Ishikawa (cell line): Measurements from ENCODE around the gene KRAS.

Source experiments
- EP300 ChIP-seq: IDR thresholded peaks from 2 replicates; pipeline ENCODE4 v1.6.1; 2012; ENCODE audit warnings: borderline replicate concordance
- TAF1 ChIP-seq: IDR thresholded peaks from 2 replicates; pipeline ENCODE4 v1.6.1; 2012; ENCODE audit warnings: low read depth, mild to moderate bottlenecking
- TCF12 ChIP-seq: IDR thresholded peaks from 2 replicates; pipeline ENCODE4 v1.6.1; 2012; ENCODE audit warnings: low read depth
- YY1 ChIP-seq: IDR thresholded peaks from 2 replicates; pipeline ENCODE4 v1.6.1; 2012; ENCODE audit warnings: low read depth
- ZBTB7A ChIP-seq: IDR thresholded peaks from 2 replicates; pipeline ENCODE4 v1.6.1; 2012; ENCODE audit warnings: low read depth
- TF ChIP-seq, protein P1 (sequence below): IDR thresholded peaks from 2 replicates; pipeline ENCODE4 v1.6.1; 2012
- TF ChIP-seq, protein P2 (sequence below): IDR thresholded peaks from 2 replicates; pipeline ENCODE4 v1.6.1; 2012
- TF ChIP-seq, protein P3 (sequence below): IDR thresholded peaks from 2 replicates; pipeline ENCODE4 v1.6.1; 2012; ENCODE audit warnings: low read depth, mild to moderate bottlenecking

DNA sequence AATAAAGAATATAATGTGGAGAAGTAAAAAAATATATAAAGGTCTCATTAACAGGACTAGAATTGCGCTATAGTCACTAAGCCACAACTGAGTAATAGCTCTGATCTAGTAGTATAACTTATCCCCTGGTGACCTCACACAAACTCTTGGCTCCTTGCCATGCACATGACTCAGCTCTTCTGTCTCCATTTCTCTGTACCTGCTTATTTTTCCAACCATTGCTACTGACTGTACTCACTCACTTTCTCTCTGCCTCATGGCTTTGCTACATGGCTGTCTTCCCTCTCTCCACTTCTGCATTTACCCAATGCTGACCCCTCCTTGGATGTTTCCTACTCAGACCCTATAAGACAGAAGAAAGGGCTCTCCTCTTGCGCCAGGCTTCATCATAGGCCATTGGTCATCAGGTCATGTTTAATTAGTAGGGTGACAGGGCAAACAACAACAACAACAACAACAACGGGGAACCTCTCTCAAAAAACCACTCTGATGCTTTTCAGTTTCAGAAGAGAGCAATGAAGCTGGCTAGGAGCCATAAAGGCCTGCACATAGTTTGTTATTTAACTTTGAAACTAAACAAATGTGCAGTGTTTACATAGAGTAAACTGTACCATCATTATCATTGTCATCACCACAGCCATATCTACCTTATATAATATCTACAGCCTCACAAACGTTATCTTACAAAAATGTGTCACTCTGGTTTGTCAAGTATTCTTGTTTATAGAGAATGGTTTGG, 25.6 kb upstream of the KRAS start:
- TF ChIP-seq TAF1 = no peak
- no peak for TF ChIP-seq TCF12
- TF ChIP-seq YY1 = no peak
- TF ChIP-seq, protein P1, sequence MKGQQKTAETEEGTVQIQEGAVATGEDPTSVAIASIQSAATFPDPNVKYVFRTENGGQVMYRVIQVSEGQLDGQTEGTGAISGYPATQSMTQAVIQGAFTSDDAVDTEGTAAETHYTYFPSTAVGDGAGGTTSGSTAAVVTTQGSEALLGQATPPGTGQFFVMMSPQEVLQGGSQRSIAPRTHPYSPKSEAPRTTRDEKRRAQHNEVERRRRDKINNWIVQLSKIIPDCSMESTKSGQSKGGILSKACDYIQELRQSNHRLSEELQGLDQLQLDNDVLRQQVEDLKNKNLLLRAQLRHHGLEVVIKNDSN = no peak
- TF ChIP-seq, protein P2, sequence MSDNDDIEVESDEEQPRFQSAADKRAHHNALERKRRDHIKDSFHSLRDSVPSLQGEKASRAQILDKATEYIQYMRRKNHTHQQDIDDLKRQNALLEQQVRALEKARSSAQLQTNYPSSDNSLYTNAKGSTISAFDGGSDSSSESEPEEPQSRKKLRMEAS = no peak
- TF ChIP-seq ZBTB7A = no peak
- TF ChIP-seq EP300 = no peak
- TF ChIP-seq, protein P3, sequence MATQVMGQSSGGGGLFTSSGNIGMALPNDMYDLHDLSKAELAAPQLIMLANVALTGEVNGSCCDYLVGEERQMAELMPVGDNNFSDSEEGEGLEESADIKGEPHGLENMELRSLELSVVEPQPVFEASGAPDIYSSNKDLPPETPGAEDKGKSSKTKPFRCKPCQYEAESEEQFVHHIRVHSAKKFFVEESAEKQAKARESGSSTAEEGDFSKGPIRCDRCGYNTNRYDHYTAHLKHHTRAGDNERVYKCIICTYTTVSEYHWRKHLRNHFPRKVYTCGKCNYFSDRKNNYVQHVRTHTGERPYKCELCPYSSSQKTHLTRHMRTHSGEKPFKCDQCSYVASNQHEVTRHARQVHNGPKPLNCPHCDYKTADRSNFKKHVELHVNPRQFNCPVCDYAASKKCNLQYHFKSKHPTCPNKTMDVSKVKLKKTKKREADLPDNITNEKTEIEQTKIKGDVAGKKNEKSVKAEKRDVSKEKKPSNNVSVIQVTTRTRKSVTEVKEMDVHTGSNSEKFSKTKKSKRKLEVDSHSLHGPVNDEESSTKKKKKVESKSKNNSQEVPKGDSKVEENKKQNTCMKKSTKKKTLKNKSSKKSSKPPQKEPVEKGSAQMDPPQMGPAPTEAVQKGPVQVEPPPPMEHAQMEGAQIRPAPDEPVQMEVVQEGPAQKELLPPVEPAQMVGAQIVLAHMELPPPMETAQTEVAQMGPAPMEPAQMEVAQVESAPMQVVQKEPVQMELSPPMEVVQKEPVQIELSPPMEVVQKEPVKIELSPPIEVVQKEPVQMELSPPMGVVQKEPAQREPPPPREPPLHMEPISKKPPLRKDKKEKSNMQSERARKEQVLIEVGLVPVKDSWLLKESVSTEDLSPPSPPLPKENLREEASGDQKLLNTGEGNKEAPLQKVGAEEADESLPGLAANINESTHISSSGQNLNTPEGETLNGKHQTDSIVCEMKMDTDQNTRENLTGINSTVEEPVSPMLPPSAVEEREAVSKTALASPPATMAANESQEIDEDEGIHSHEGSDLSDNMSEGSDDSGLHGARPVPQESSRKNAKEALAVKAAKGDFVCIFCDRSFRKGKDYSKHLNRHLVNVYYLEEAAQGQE = no peak
